IPS-11a (cell line): Measurements from ENCODE around the gene ANAPC16.
"Not testable (repeated sequence)": the region's sequence is repeated elsewhere in the genome, so short reads cannot be mapped to it uniquely, and the experiment has no call there.

Experiments
- H3K4me3 ChIP-seq: one replicate; pipeline ENCODE4 v1.5.1; 2013; ENCODE audit warnings: low read depth, low read length, control low read depth

ANAPC16 gene

DNA sequence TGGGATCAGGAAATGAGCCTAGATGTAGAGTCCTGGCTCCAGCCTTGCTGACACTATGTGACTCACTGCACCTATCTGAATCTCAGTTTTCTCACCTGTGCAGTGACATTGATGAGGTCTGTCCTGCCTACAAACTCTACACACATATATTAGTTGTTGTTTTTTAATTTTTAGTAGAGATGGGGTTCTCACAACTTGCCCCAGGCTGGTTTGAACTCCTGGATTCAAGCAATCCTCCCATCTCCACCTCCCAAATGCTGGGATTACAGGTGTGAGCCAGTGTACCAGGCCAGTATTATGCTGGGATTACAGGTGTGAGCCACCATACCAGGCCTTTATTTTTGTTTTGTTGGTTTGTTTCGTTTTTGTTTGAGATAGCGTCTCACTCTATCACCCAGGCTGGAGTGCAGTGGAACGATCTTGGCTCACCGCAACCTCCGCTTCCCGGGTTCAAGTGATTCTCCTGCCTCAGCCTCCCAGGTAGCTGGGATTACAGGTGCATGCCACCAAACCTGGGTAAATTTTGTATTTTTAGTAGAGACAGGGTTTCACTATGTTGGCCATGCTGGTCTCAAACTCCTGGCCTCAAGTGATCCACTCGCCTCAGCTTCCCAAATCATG lies 46.1 kb downstream of the ANAPC16 start:
- no peak overlapping the region for H3K4me3 ChIP-seq

DNA sequence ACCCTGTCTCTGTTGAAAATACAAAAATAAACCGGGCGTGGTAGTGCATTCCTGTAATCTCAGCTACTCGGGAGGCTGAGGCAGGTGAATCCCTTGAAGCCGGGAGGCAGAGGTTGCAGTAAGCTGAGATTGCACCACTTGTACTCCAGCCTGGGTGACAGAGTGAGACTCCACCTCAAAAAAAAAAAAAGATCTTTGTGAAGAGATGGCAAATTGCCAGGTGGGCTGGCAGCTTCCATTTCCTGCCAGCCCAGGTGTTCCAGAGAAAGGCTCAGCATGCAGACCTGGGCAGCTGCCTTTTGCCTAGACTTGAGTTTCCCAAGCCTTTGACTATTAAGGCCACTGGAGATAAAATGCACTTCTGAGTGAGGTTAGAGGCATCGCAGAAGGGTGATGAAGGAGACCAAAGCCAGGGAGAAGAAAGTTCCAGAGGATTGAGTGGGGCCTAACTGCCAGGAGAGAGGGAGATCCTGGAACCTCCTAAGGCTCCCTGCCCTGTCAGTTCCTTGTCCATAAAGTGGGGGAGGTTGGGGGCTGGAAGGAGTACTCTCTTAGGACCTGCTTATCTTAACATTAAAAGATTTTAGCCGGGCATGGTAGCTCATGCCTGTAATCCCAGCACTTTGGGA lies 47.9 kb downstream of the ANAPC16 start:
- H3K4me3 ChIP-seq, result no peak overlapping the region

DNA sequence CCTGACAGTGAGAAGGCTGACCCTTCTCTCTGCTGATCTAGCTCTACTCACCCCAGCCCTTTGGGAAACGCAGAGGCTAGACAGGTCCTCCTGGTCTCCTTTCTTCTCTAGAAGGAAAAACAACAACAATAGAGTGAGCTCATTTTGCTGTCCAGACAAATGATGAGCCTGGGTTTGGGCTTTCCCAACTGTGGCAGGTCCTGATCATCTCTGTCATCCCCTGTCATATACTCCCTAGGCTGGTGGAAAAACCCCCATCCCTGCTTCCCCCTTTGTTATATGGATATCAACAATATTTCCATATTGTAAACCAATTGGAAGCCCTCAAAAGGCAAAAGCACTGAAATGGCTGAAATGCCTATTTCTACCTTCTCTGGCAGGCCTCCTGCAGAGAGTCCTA lies 48.7 kb downstream of the ANAPC16 start:
- no peak overlapping the region for H3K4me3 ChIP-seq

DNA sequence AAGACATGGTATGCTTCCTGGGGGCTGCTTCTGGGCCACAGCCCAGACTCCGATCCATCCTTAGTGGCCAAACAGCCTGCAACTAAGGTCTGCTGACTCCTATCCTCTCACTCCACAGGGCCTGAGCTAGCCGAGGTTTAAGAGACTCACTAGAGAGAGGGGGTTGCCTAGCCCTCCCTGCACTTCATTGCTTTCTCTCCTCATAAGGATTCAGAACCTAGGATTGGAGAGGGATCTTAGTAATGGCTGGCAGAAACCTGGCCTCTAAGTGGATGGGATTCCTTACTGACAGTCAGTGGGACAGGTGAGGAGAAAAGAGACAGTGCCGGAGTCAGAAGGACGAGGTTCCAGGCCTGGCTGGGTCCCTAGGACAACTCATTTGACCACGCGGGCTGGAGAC lies 49.7 kb downstream of the ANAPC16 start:
- H3K4me3 ChIP-seq, result no peak overlapping the region

DNA sequence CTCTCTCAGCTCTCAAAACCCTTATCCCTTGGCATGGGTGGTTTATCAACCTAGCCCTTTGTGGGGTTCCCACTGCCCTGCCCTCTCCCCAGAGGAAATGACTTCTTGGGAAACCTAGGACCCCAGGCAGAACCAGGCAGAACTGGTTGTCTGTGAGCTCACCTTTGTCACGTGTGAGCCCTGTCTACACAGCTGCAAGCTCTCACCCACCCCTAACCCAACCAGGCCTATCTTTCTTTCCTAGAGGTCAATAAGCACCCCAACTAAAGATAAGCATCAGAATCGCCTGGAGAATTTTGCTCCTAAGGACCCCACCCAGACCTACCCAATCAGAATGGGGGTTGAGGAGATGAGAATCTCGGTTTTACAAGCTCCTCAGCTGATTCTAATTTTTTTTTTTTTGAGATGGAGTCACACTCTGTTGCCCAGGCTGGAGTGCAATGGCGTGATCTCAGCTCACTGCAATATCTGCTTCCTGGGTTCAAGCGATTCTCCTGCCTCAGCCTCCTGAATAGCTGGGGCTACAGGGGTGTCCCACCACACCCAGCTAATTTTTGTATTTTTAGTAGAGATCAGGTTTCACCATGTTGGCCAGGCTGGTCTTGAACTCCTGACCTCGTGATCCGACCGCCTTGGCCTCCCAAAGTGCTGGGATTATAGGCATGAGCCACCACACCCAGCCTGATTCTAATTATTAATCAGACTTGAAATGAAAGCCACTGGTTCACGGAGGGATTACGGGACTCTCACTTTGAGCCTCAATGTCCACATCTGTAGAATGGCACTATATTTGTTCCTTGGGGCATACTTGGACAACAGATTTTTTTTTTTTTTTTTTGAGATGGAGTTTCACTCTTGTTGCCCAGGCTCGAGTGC lies 50.4 kb downstream of the ANAPC16 start:
- H3K4me3 ChIP-seq, result no peak overlapping the region

DNA sequence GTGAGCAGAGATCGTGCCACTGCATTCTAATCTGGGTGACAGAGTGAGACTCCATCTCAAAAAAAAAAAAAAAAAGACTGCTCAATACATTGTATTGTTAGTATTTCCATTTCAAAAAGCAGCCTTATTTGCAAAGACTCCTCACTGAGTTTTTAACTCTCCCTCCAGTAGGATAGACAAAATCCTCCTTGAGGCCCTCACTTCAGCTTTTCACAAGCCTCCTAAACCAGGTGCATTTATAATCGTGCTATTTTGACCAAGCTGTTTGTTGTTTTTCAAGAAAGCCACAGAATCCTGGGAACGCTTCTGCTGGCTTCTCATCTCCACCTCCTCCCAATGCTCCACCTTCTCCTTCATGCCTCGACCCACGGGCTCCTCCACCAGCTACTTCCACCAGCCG lies 51.6 kb downstream of the ANAPC16 start:
- H3K4me3 ChIP-seq, result no peak overlapping the region

DNA sequence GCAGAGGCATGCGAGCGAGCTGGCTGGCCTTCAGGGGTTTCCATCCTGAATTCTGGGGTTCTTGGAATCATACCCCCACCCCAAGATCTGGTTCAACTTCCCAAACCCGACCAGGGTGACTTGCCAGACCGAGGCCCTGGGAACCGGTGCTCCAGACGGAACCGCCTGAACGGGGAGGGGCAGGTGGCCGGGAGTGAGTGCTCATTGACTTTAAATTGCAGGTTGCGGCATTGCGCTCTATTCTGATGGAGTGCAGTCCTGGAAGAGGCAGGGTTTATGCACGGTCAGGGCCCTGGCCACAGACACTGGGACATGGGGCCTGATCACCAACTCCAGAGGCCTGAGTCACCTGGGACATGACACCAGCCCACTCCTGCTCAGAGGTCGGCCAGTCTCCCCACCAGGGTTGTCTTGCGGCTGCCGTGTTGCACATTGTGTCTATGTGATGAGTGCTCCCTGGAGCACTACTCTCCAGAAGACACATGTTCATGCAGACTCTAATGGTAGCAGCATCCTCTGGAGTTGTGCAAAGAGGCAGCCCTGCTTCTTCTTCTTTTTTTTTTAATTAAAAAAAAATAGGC lies 52.1 kb downstream of the ANAPC16 start:
- no peak overlapping the region for H3K4me3 ChIP-seq

DNA sequence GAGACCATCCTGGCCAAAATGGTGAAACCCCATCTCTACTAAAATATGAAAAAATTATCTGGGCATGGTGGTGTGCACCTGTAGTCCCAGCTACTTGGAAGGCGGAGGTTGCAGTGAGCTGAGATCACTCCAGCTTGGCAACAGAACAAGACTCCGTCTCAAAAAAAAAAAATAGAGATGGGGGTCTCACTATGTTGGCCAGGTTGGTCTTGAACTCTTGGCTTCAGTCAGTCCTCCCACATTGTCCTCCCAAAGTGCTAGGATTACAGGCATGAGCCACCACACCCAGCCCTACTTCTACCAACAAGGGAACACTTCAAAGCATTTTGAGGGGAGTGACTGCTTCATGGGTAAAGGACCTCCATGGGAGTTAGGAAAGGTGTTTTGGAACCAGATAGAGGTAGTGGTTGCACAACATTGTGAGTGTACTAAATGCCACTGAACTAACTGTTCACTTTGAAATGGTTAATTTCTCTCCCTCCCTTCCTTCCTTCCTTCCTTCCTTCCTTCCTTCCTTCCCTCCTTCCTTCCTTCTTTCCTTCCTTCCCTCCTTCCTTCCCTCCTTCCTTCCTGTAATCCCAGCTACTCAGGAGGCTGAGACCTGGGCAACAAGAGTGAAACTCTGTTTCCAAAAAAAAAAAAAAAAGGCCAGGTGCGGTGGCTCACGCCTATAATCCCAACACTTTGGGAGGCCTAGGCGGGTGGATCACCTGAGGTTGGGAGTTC lies 52.8 kb downstream of the ANAPC16 start:
- H3K4me3 ChIP-seq, result not testable (repeated sequence)

DNA sequence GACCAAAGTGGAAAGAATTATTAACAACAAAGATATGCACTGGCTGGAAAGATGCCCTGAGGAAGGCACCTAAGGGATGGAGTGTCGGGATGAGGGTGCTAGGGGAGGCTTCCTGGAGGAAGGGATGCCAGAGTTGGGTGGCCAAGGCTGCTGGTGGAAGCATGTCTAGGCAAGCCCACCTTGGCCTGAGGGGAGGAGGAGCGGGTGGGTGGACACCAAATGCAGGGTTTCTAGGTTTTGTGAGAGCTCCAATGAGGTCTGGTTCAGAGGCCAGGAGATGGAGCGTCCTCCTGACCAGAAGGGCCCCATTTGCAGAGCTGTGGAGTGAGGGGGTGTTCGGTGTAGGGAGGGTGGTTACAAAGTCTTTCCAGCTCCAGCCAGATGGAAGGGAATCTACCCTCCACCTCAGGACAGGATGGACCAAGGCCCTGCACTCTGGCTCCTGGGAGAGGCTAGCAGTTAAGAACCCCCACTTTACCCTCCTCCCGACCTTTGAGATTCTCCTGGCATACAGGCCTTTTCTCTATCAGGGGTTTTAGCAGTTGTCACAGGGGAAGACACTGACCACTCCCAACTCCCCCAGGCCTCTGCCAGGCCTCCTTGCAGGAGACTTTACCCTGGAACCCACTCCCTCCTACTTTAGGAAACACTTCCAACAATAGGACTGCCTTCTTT lies 54.9 kb downstream of the ANAPC16 start:
- no peak overlapping the region for H3K4me3 ChIP-seq

DNA sequence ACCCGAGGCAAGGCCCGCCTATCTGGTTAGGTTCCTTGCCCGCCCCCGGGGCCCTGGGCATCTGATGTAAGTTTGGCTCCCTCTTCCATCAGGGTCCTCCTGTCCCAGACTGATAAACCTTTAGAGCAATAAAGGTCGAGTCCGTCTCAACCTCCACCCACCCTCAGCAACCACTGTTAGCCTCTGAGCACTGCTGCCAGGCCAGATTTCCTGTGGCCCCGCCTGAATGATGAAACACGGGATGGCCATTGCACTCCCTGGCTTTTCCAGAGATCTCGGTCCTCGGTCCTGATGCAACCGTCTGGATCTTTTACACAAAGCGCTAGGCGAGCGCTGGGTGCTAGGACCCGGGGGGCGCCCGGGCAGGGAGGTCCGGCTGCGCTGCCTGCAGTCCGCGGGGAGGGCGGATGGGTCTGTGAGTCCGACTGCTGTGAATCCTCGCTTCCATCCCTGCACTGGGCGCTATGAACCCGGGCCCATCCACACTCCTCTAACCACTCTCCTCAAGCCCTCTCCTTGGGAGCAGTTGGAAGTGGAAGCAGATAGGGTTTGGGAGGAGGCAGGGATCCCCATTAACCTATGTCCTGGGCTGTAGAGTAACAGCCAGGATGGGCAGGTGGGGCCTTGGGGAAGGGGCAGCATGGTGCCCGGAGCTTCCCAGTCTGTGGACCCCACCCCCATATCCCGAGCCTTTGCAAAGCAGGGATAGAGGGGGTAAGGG lies 57.0 kb downstream of the ANAPC16 start:
- peak overlapping the region; percentile 61 for H3K4me3 ChIP-seq

DNA sequence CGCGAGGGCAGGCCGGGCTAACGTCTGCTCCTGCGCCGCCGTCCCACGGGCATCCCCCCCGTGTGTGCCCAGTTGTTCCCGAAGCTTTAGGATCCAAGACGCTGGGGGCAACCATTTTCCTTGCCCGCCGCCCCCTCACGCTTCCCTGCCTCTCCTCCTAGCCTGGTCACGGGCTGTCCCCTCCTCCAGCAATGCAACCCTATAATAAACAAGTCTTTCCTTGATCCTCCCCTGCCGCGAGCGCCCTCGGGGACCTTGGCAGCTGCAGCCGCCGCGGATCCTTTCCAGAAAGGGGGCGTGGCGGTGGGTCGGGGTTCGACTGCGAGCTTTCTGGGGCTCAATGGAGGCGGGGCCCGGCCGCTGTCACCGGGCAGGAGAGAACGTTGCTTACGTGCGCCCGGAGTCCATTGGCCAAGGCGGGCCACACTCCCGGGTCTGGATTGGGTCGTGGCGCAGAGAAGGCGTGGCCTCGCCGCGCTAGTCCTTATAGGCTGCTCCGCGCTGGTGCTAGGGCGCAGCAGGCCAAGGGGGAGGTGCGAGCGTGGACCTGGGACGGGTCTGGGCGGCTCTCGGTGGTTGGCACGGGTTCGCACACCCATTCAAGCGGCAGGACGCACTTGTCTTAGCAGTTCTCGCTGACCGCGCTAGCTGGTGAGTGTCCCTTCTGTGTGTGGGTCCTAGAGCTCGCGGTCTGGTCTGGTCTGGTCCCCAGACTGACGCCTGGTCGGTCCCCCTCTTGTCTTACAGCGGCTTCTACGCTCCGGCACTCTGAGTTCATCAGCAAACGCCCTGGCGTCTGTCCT lies 57.8 kb downstream of the ANAPC16 start, which contains the start of gene DDIT4:
TSS of gene DDIT4 (plus strand) at position 515 of the 803 bp plus-strand sequence. CDS start 293 bp downstream, outside the sequence.
- peak within 1 kb of the TSS; percentile 99 for H3K4me3 ChIP-seq

DNA sequence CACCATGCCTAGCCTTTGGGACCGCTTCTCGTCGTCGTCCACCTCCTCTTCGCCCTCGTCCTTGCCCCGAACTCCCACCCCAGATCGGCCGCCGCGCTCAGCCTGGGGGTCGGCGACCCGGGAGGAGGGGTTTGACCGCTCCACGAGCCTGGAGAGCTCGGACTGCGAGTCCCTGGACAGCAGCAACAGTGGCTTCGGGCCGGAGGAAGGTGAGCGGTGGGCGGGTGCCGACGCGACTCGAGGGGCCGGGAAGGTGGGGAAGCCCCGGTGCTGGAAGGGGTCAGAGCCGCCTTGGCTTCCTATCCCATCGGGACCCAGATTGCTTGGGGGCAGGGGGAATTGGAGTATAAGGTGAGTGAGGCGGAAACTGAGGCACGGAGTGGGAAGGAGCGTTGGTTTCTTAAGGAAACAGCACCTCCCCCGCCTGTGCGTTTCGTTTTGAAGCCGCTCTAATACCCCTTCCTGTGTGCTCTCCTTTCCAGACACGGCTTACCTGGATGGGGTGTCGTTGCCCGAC lies 58.5 kb downstream of the ANAPC16 start:
- H3K4me3 ChIP-seq, result peak overlapping the region; percentile 99

DNA sequence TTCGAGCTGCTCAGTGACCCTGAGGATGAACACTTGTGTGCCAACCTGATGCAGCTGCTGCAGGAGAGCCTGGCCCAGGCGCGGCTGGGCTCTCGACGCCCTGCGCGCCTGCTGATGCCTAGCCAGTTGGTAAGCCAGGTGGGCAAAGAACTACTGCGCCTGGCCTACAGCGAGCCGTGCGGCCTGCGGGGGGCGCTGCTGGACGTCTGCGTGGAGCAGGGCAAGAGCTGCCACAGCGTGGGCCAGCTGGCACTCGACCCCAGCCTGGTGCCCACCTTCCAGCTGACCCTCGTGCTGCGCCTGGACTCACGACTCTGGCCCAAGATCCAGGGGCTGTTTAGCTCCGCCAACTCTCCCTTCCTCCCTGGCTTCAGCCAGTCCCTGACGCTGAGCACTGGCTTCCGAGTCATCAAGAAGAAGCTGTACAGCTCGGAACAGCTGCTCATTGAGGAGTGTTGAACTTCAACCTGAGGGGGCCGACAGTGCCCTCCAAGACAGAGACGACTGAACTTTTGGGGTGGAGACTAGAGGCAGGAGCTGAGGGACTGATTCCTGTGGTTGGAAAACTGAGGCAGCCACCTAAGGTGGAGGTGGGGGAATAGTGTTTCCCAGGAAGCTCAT lies 59.0 kb downstream of the ANAPC16 start:
- peak overlapping the region; percentile 99 for H3K4me3 ChIP-seq

DNA sequence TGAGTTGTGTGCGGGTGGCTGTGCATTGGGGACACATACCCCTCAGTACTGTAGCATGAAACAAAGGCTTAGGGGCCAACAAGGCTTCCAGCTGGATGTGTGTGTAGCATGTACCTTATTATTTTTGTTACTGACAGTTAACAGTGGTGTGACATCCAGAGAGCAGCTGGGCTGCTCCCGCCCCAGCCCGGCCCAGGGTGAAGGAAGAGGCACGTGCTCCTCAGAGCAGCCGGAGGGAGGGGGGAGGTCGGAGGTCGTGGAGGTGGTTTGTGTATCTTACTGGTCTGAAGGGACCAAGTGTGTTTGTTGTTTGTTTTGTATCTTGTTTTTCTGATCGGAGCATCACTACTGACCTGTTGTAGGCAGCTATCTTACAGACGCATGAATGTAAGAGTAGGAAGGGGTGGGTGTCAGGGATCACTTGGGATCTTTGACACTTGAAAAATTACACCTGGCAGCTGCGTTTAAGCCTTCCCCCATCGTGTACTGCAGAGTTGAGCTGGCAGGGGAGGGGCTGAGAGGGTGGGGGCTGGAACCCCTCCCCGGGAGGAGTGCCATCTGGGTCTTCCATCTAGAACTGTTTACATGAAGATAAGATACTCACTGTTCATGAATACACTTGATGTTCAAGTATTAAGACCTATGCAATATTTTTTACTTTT lies 59.7 kb downstream of the ANAPC16 start:
- peak overlapping the region; percentile 99 for H3K4me3 ChIP-seq

DNA sequence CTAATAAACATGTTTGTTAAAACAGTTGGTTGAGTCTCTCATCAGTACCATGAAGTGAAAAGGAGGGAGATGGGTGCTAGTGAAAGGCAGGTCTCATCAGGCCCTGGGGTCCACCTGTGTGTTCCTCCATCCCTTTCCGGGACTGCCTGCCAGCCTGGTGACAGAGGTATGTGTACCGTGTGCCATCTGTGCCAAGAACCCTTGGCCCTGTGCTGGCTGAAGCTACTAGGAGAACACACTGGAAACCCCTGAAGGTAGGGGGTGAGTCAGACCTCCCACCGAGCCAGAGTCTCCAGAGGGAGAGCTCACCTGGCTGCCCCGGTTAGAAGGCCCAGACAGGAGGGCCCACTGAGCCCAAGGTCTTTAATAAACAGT lies 60.2 kb downstream of the ANAPC16 start:
- peak overlapping the region; percentile 99 for H3K4me3 ChIP-seq

DNA sequence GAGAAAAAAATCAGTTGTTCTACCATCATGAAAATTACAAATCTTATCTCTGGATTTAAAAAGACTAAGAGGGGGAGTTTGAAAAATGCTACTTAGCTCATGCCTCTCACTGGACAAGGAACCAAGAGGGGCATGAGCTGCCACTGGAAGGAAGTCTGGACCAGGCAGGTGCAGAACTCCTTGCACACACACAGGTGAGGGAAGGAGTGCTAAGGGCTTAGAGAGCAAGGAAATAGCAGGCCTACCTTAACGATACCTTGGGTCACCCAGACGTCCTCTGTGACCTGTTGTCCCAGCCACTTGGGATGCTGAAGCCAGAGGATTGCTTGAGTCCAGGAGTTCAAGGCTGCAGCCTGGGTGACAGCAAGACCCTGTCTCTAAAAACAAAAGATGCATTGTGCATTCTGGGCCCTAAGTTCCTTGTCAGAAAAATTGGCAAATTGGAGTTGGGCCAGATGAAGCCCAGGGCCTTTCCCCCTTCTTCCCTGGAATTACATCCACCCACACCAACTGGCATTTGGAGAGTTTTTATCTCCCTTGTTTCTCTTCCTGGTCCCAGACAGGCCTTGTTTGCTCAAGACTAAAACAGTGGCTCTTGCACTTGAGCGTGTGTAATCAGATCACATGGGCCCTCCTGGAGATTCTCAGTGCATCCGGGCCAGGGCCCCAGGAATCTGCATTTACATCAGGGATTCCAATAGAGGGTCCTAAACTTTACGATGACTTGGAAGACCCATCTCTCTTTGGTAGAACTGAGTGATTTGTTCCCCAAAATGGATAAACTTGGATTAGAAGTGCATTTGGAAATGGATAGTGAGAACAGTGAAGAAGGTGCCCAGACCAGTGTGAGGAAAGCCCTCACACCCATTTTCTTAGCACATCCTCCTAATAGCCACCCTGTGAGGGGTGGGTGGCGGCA lies 60.9 kb downstream of the ANAPC16 start:
- H3K4me3 ChIP-seq, result no peak overlapping the region
